ENCODE results near the gene PDE3A.
"Not testable (repeated sequence)": the region's sequence is repeated elsewhere in the genome, so short reads cannot be mapped to it uniquely, and the experiment has no call there.

PDE3A gene

GRCh38 chr12:20560935-20561334, 192.6 kb downstream of the PDE3A start:
- DNase-seq: no peak

- DNase-seq: no peak
These were observed 193.5 kb downstream of the PDE3A start for GRCh38 chr12:20561871-20562270.

- no peak for DNase-seq
These were observed 199.1 kb downstream of the PDE3A start for GRCh38 chr12:20567413-20567812.

- DNase-seq: no peak
These were observed 204.1 kb downstream of the PDE3A start for GRCh38 chr12:20572451-20572850.

- no peak for DNase-seq
These were observed 208.2 kb downstream of the PDE3A start for GRCh38 chr12:20576528-20576927.

GRCh38 chr12:20577054-20577453, 208.7 kb downstream of the PDE3A start:
- DNase-seq: no peak

GRCh38 chr12:20578142-20578541, 209.8 kb downstream of the PDE3A start:
- DNase-seq: no peak

GRCh38 chr12:20585055-20585625, 216.8 kb downstream of the PDE3A start:
- DNase-seq: no peak

- no peak for DNase-seq
These were observed 217.6 kb downstream of the PDE3A start for GRCh38 chr12:20585913-20586312.

GRCh38 chr12:20588042-20588441, 219.7 kb downstream of the PDE3A start:
- no peak for DNase-seq

GRCh38 chr12:20590570-20590969, 222.2 kb downstream of the PDE3A start:
- no peak for DNase-seq

GRCh38 chr12:20592556-20592955, 224.2 kb downstream of the PDE3A start:
- no peak for DNase-seq

GRCh38 chr12:20593611-20594010, 225.3 kb downstream of the PDE3A start:
- no peak for DNase-seq

GRCh38 chr12:20596061-20596460, 227.7 kb downstream of the PDE3A start:
- no peak for DNase-seq

- no peak for DNase-seq
These were observed 231.4 kb downstream of the PDE3A start for GRCh38 chr12:20599757-20600156.

GRCh38 chr12:20601668-20602280, 233.4 kb downstream of the PDE3A start:
- DNase-seq: peak; percentile 47

GRCh38 chr12:20602641-20603391, 234.5 kb downstream of the PDE3A start:
- DNase-seq: no peak

GRCh38 chr12:20604408-20605067, 236.2 kb downstream of the PDE3A start:
- DNase-seq: no peak

- not testable (repeated sequence) for DNase-seq
These were observed 246.7 kb downstream of the PDE3A start for GRCh38 chr12:20615020-20615419.

GRCh38 chr12:20616093-20616492, 247.8 kb downstream of the PDE3A start:
- DNase-seq: no peak

- no peak for DNase-seq
These were observed 251.9 kb downstream of the PDE3A start for GRCh38 chr12:20620261-20620660.

GRCh38 chr12:20624718-20625117, 256.4 kb downstream of the PDE3A start:
- DNase-seq: no peak

GRCh38 chr12:20625531-20625930, 257.2 kb downstream of the PDE3A start:
- DNase-seq: no peak

All from hematopoietic multipotent progenitor cell treated with erythropoietin and hydrocortisone succinate and interleukin-3 and kit ligand, for 8 days (in vitro differentiated cells).